HepG2 (cell line): ENCODE data around the gene ZNF500. TPM values are rescaled to one million over a fixed set of nuclear protein-coding genes. Genes with fewer than 3 reads are reported as not detected.

Experiments used
- ELF3 ChIP-seq: IDR thresholded peaks from 2 replicates; pipeline ENCODE4 v1.6.1; 2016; ENCODE audit warnings: missing genetic modification reagents, missing compliant biosample characterization
- ESRRA ChIP-seq: sonication (generic); formaldehyde crosslinking; IDR thresholded peaks from 2 replicates; pipeline ENCODE4 v1.5.1; 2020; ENCODE audit warnings: mild to moderate bottlenecking, low read depth, missing genetic modification reagents
- GTF3A ChIP-seq: sonication (generic); formaldehyde crosslinking; conservative IDR thresholded peaks from 2 replicates; pipeline ENCODE4 v1.4.0; 2020; ENCODE audit warnings: mild to moderate bottlenecking, missing genetic modification reagents
- HDAC2 ChIP-seq: sonication (generic); formaldehyde crosslinking; IDR thresholded peaks from 2 replicates; pipeline ENCODE4 v1.4.0; 2020; ENCODE audit warnings: missing genetic modification reagents
- KDM1A ChIP-seq: IDR thresholded peaks from 2 replicates; pipeline ENCODE4 v1.6.1; 2016; ENCODE audit warnings: missing compliant biosample characterization
- KMT2A ChIP-seq: sonication (generic); formaldehyde crosslinking; IDR thresholded peaks from 2 replicates; pipeline ENCODE4 v1.4.0; 2020; ENCODE audit warnings: missing genetic modification reagents
- MED8 ChIP-seq: sonication (generic); formaldehyde crosslinking; IDR thresholded peaks from 2 replicates; pipeline ENCODE4 v1.8.1; 2023; ENCODE audit warnings: mild to moderate bottlenecking, missing genetic modification reagents; ENCODE audit not compliant: insufficient replicate concordance
- NFYB ChIP-seq: sonication (generic); formaldehyde crosslinking; IDR thresholded peaks from 2 replicates; pipeline ENCODE4 v1.4.0; 2020; ENCODE audit warnings: missing genetic modification reagents
- NPAS2 ChIP-seq: sonication (generic); formaldehyde crosslinking; IDR thresholded peaks from 2 replicates; pipeline ENCODE4 v1.8.0; 2022; ENCODE audit warnings: mild to moderate bottlenecking, missing genetic modification reagents, borderline replicate concordance
- PAX8 ChIP-seq: sonication (generic); formaldehyde crosslinking; IDR thresholded peaks from 2 replicates; pipeline ENCODE4 v1.8.0; 2022; ENCODE audit warnings: mild to moderate bottlenecking, missing genetic modification reagents, borderline replicate concordance
- SAFB2 ChIP-seq: sonication (generic); formaldehyde crosslinking; IDR thresholded peaks from 2 replicates; pipeline ENCODE4 v1.5.1; 2020; ENCODE audit warnings: missing genetic modification reagents, low read depth, mild to moderate bottlenecking, borderline replicate concordance
- TEAD2 ChIP-seq: sonication (generic); formaldehyde crosslinking; IDR thresholded peaks from 2 replicates; pipeline ENCODE4 v1.9.0; 2021; ENCODE audit warnings: missing genetic modification reagents
- ZFY ChIP-seq: sonication (generic); formaldehyde crosslinking; IDR thresholded peaks from 2 replicates; pipeline ENCODE4 v1.4.0; 2020; ENCODE audit warnings: missing genetic modification reagents
- ZNF232 ChIP-seq: sonication (generic); formaldehyde crosslinking; IDR thresholded peaks from 2 replicates; pipeline ENCODE4 v1.4.0; 2020; ENCODE audit warnings: missing genetic modification reagents, borderline replicate concordance
- ZNF441 ChIP-seq: sonication (generic); formaldehyde crosslinking; IDR thresholded peaks from 2 replicates; pipeline ENCODE4 v1.7.0; 2021; ENCODE audit warnings: missing genetic modification reagents, borderline replicate concordance
- ZNF724P ChIP-seq: sonication (generic); formaldehyde crosslinking; IDR thresholded peaks from 2 replicates; pipeline ENCODE4 v1.8.0; 2022; ENCODE audit warnings: missing genetic modification reagents, borderline replicate concordance
- ZNF747 ChIP-seq: sonication (generic); formaldehyde crosslinking; IDR thresholded peaks from 2 replicates; pipeline ENCODE4 v1.8.1; 2023; ENCODE audit warnings: missing genetic modification reagents, mild to moderate bottlenecking, borderline replicate concordance
- polyA plus RNA-seq, 8 experiments: library from polyadenylated mRNA; depleted of rRNA in 3 of 8; stranded (reverse) in 7 of 8; unstranded in 1 of 8; fragments of >200 nt; fragmentation: Illumina TruSeq in 4 of 8; extraction: Trizol in 4 of 8; gene quantifications; 2 replicates each; pipeline versions ENCODE4 v1.2.1 to v1.2.3, GENCODE V29; 2011 to 2016; ENCODE audit warnings: low read depth in 4 of 8, missing spikeins in 1 of 8, mixed read lengths in 1 of 8; ENCODE audit not compliant: insufficient read depth in 1 of 8
- total RNA-seq, 5 experiments: library from RNA; depleted of rRNA; stranded (reverse); fragments of >200 nt; fragmentation: Illumina TruSeq; extraction: Trizol; gene quantifications; 2 replicates each; pipeline ENCODE4 v1.2.3, GENCODE V29; 2016; ENCODE audit warnings: low read depth in 1 of 5
- TF ChIP-seq, protein P1 (sequence below): sonication (generic); formaldehyde crosslinking; IDR thresholded peaks from 2 replicates; pipeline ENCODE4 v1.5.0; 2020; ENCODE audit warnings: missing genetic modification reagents
- TF ChIP-seq, protein P2 (sequence below): sonication (generic); formaldehyde crosslinking; IDR thresholded peaks from 2 replicates; pipeline ENCODE4 v1.8.1; 2023; ENCODE audit warnings: mild to moderate bottlenecking, missing genetic modification reagents
- TF ChIP-seq, protein P3 (sequence below): sonication (generic); formaldehyde crosslinking; IDR thresholded peaks from 2 replicates; pipeline ENCODE4 v1.8.0; 2022; ENCODE audit warnings: mild to moderate bottlenecking, missing genetic modification reagents, borderline replicate concordance
- TF ChIP-seq, protein P4 (sequence below): sonication (generic); formaldehyde crosslinking; IDR thresholded peaks from 2 replicates; pipeline ENCODE4 v1.4.0; 2020; ENCODE audit warnings: mild to moderate bottlenecking, missing genetic modification reagents, borderline replicate concordance

The ZNF500 gene
- total and polyA plus RNA-seq, 2 of the 13 experiments (the other 11 are each of a cell fraction or from before 2014, with no cell fraction given) = 6.1 to 12.2 TPM

DNA sequence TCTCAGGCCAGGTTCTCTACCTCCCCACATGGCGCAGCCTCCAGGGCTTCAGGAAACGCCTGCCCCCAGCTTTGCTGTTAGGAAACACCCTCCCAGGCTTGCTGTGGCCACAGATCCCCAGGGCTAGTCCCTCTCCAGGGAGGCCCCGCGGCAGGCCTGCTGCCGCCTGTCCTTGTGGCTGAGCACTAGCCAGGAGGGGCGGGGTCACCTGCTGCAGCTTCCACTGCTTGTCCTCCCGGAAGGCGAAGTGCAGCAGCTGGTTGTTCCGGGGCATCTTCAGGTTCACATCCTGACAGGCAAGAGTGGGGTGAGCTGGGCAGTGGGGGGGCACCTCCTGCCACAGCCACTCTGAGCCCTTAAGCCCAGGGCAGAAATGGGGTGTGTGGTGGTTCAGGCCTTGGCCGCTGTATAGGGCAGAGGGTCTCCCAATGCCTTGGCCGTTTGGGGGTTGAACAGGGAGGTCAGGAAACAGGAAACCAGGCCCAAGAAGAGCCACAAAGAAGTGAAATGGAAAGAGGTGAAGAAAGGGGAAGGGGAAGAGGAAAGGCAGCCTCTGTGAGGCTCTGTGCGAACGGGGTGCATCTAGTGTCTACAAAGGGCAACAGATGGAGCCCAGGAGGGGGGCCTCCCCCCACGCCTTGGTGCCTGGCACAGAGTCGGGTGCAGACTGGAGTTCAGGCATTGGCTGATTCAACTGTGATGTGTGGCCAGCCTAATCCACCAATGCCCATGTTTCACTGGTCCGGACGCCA is 33.5 kb upstream of the ZNF500 start (continued):
- TF ChIP-seq KDM1A (CRISPR knock-in tag) (no peak), ZNF747 (CRISPR knock-in tag) (no peak), ZNF724P (CRISPR knock-in tag) (no peak), SAFB2 (CRISPR knock-in tag) (no peak), PAX8 (CRISPR knock-in tag) (no peak), NFYB (CRISPR knock-in tag) (no peak), ESRRA (CRISPR knock-in tag) (no peak), MED8 (no peak), NPAS2 (CRISPR knock-in tag) (no peak), GTF3A (CRISPR knock-in tag) (no peak), ZNF441 (CRISPR knock-in tag) (no peak), ZNF232 (no peak), TEAD2 (CRISPR knock-in tag) (no peak), ELF3 (CRISPR knock-in tag) (no peak), HDAC2 (CRISPR knock-in tag) (no peak; the same call in 1 of the 2 replicates), KMT2A (CRISPR knock-in tag) (no peak), ZFY (CRISPR knock-in tag) (peak; percentile 66)
- TF ChIP-seq, protein P1, sequence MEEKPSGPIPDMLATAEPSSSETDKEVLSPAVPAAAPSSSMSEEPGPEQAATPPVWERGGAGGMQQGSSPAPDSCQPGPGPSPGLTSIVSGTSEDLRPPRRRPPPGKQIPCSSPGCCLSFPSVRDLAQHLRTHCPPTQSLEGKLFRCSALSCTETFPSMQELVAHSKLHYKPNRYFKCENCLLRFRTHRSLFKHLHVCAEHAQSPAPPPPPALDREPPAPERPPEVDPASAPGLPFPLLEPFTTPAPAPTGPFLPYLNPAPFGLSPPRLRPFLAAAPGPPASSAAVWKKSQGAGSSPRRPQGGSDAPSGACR = no peak
- TF ChIP-seq, protein P2, sequence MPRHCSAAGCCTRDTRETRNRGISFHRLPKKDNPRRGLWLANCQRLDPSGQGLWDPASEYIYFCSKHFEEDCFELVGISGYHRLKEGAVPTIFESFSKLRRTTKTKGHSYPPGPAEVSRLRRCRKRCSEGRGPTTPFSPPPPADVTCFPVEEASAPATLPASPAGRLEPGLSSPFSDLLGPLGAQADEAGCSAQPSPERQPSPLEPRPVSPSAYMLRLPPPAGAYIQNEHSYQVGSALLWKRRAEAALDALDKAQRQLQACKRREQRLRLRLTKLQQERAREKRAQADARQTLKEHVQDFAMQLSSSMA = no peak
- TF ChIP-seq, protein P3, sequence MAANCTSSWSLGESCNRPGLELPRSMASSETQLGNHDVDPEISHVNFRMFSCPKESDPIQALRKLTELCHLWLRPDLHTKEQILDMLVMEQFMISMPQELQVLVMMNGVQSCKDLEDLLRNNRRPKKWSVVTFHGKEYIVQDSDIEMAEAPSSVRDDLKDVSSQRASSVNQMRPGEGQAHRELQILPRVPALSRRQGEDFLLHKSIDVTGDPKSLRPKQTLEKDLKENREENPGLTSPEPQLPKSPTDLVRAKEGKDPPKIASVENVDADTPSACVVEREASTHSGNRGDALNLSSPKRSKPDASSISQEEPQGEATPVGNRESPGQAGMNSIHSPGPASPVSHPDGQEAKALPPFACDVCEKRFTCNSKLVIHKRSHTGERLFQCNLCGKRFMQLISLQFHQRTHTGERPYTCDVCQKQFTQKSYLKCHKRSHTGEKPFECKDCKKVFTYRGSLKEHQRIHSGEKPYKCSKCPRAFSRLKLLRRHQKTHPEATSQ (CRISPR knock-in tag) = no peak
- TF ChIP-seq, protein P4, sequence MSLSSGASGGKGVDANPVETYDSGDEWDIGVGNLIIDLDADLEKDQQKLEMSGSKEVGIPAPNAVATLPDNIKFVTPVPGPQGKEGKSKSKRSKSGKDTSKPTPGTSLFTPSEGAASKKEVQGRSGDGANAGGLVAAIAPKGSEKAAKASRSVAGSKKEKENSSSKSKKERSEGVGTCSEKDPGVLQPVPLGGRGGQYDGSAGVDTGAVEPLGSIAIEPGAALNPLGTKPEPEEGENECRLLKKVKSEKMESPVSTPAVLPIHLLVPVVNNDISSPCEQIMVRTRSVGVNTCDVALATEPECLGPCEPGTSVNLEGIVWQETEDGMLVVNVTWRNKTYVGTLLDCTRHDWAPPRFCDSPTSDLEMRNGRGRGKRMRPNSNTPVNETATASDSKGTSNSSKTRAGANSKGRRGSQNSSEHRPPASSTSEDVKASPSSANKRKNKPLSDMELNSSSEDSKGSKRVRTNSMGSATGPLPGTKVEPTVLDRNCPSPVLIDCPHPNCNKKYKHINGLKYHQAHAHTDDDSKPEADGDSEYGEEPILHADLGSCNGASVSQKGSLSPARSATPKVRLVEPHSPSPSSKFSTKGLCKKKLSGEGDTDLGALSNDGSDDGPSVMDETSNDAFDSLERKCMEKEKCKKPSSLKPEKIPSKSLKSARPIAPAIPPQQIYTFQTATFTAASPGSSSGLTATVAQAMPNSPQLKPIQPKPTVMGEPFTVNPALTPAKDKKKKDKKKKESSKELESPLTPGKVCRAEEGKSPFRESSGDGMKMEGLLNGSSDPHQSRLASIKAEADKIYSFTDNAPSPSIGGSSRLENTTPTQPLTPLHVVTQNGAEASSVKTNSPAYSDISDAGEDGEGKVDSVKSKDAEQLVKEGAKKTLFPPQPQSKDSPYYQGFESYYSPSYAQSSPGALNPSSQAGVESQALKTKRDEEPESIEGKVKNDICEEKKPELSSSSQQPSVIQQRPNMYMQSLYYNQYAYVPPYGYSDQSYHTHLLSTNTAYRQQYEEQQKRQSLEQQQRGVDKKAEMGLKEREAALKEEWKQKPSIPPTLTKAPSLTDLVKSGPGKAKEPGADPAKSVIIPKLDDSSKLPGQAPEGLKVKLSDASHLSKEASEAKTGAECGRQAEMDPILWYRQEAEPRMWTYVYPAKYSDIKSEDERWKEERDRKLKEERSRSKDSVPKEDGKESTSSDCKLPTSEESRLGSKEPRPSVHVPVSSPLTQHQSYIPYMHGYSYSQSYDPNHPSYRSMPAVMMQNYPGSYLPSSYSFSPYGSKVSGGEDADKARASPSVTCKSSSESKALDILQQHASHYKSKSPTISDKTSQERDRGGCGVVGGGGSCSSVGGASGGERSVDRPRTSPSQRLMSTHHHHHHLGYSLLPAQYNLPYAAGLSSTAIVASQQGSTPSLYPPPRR = no peak
